A549 (cell line): ENCODE measurements around the gene MCM5. TPM values are rescaled to one million over a fixed set of nuclear protein-coding genes. Genes with fewer than 3 reads are reported as not detected.

Experiments used
- ATAC-seq, 2 experiments: fragments of 200-7000 bp in 1 of 2; fragments of >200 bp in 1 of 2; cut with Nextera tagmentation in 1 of 2; cut with Tn5 transposase in 1 of 2; 3 replicates each; pipeline versions ENCODE4 v1.8.0 to v1.9.1; 2018 to 2020; ENCODE audit warnings: mild to moderate bottlenecking in 1 of 2, moderate library complexity in 1 of 2
- CTCF ChIA-PET: fragments of 300-600 bp; sonication (Branson Sonifier 250); formaldehyde crosslinking; extraction: SDS; loops from one replicate; lab custom pipeline; 2021; ENCODE audit warnings: antibody characterized with exemption, inconsistent platforms; lab: Yijun Ruan, JAX
- POLR2A ChIA-PET: fragments of 350-600 bp; formaldehyde crosslinking; extraction: SDS; loops from one replicate; lab custom pipeline; 2021; ENCODE audit warnings: antibody characterized with exemption, inconsistent platforms; lab: Yijun Ruan, JAX
- DNase-seq, 2 experiments: peaks; one replicate each; pipeline versions ENCODE4 v3.0.0 to v3.0.0-alpha.2; 2011 to 2016; ENCODE audit warnings: low read depth in 1 of 2, low spot score in 1 of 2
- FAIRE-seq: peaks from 2 replicates; lab custom pipeline; 2011; peaks lifted over from hg19 to GRCh38; lab: Jason Lieb, UNC
- H3K27ac ChIP-seq, 2 experiments: fragments of >200 bp; sonication (Bioruptor Twin); formaldehyde crosslinking; 3 replicates each; pipeline ENCODE4 v1.5.1; 2016 to 2017
- H3K4me1 ChIP-seq: fragments of >200 bp; sonication (Bioruptor Twin); formaldehyde crosslinking; 3 replicates; pipeline ENCODE4 v1.6.1; 2016
- H3K4me2 ChIP-seq: fragments of >200 bp; sonication (Bioruptor Twin); formaldehyde crosslinking; 3 replicates; pipeline ENCODE4 v1.6.1; 2016
- H3K4me3 ChIP-seq: fragments of >200 bp; sonication (Bioruptor Twin); formaldehyde crosslinking; 3 replicates; pipeline ENCODE4 v1.5.1; 2016
- H3K9me3 ChIP-seq: fragments of >200 bp; sonication (Bioruptor Twin); formaldehyde crosslinking; 3 replicates; pipeline ENCODE4 v1.6.1; 2016
- CBX2 ChIP-seq: fragments of 200-600 bp; sonication (generic); IDR thresholded peaks from 2 replicates; pipeline ENCODE4 v1.6.1; 2016; ENCODE audit warnings: low read depth, mild to moderate bottlenecking, borderline replicate concordance
- CBX8 ChIP-seq: fragments of 200-600 bp; sonication (generic); IDR thresholded peaks from 2 replicates; pipeline ENCODE4 v1.6.1; 2016
- CHD4 ChIP-seq: fragments of 200-600 bp; sonication (generic); IDR thresholded peaks from 2 replicates; pipeline ENCODE4 v1.6.1; 2016; ENCODE audit warnings: antibody characterized with exemption, mild to moderate bottlenecking, borderline replicate concordance
- EHF ChIP-seq: fragments of 250-450 bp; sonication (Bioruptor Pico); IDR thresholded peaks from 2 replicates; pipeline ENCODE4 v1.5.0; 2020; ENCODE audit warnings: mild to moderate bottlenecking
- EP300 ChIP-seq, 2 experiments: fragments of >200 bp; sonication (Bioruptor Twin); formaldehyde crosslinking; IDR thresholded peaks; 2 replicates in 1 of 2; 3 replicates in 1 of 2; pipeline ENCODE4 v1.6.1; 2016 to 2017
- FOXS1 ChIP-seq: fragments of 250-450 bp; sonication (Bioruptor Pico); IDR thresholded peaks from 2 replicates; pipeline ENCODE4 v1.5.0; 2020; ENCODE audit warnings: mild to moderate bottlenecking, moderate library complexity
- GATA3 ChIP-seq: IDR thresholded peaks from 2 replicates; pipeline ENCODE4 v1.6.1; 2012; ENCODE audit warnings: borderline replicate concordance
- HDAC2 ChIP-seq: fragments of 200-600 bp; sonication (generic); IDR thresholded peaks from 2 replicates; pipeline ENCODE4 v1.6.1; 2016
- HEYL ChIP-seq: fragments of 250-450 bp; sonication (Bioruptor Pico); IDR thresholded peaks from 2 replicates; pipeline ENCODE4 v1.8.0; 2021; ENCODE audit warnings: mild to moderate bottlenecking, moderate library complexity
- HOXA7 ChIP-seq: fragments of 250-450 bp; sonication (Bioruptor Pico); IDR thresholded peaks from 2 replicates; pipeline ENCODE4 v1.5.0; 2020; ENCODE audit warnings: mild to moderate bottlenecking, moderate library complexity
- HOXB13 ChIP-seq: fragments of 250-450 bp; sonication (Bioruptor Pico); IDR thresholded peaks from 2 replicates; pipeline ENCODE4 v1.5.0; 2020; ENCODE audit warnings: low read depth, mild to moderate bottlenecking, moderate library complexity
- HOXB5 ChIP-seq: fragments of 250-450 bp; sonication (Bioruptor Pico); IDR thresholded peaks from 2 replicates; pipeline ENCODE4 v1.5.0; 2020; ENCODE audit warnings: mild to moderate bottlenecking, moderate library complexity
- JUN ChIP-seq, 2 experiments: fragments of >200 bp; sonication (Bioruptor Twin); formaldehyde crosslinking; IDR thresholded peaks; 2 replicates in 1 of 2; 3 replicates in 1 of 2; pipeline ENCODE4 v1.6.1; 2016 to 2017
- JUNB ChIP-seq: fragments of >200 bp; sonication (Bioruptor Twin); formaldehyde crosslinking; IDR thresholded peaks from 2 replicates; pipeline ENCODE4 v1.6.1; 2016
- MAFK ChIP-seq: fragments of 450-650 bp; IDR thresholded peaks from 2 replicates; pipeline ENCODE4 v1.6.1; 2014; ENCODE audit not compliant: partially characterized antibody
- MYC ChIP-seq: IDR thresholded peaks from 2 replicates; pipeline ENCODE4 v1.6.1; 2012; ENCODE audit warnings: mild to moderate bottlenecking, inconsistent platforms, low read length, improper control_type of control experiment, borderline replicate concordance
- NFE2L2 ChIP-seq: fragments of 150-350 bp; conservative IDR thresholded peaks from 2 replicates; pipeline ENCODE4 v1.6.1; 2014; ENCODE audit warnings: low read length
- NPAS2 ChIP-seq: fragments of 250-450 bp; sonication (Bioruptor Pico); IDR thresholded peaks from 2 replicates; pipeline ENCODE4 v1.8.0; 2022; ENCODE audit warnings: mild to moderate bottlenecking, moderate library complexity, borderline replicate concordance
- NR3C1 ChIP-seq: fragments of >200 bp; sonication (Bioruptor Twin); formaldehyde crosslinking; IDR thresholded peaks from 3 replicates; pipeline ENCODE4 v1.6.1; 2017
- PHF8 ChIP-seq: fragments of 200-600 bp; sonication (generic); IDR thresholded peaks from 2 replicates; pipeline ENCODE4 v1.6.1; 2016; ENCODE audit warnings: low read depth, mild to moderate bottlenecking, antibody characterized with exemption, moderate library complexity, borderline replicate concordance
- POLR2A ChIP-seq: IDR thresholded peaks from 2 replicates; pipeline ENCODE4 v1.6.1; 2012; ENCODE audit warnings: mild to moderate bottlenecking, low read length
- RNF2 ChIP-seq: fragments of 200-600 bp; sonication (generic); IDR thresholded peaks from 2 replicates; pipeline ENCODE4 v1.6.1; 2016; ENCODE audit warnings: low read depth, mild to moderate bottlenecking, antibody characterized with exemption, moderate library complexity, borderline replicate concordance
- SMC3 ChIP-seq: fragments of >200 bp; sonication (Bioruptor Twin); formaldehyde crosslinking; IDR thresholded peaks from 3 replicates; pipeline ENCODE4 v1.6.1; 2018; ENCODE audit warnings: inconsistent platforms
- SREBF2 ChIP-seq: fragments of 450-650 bp; IDR thresholded peaks from 2 replicates; pipeline ENCODE4 v1.6.1; 2014; ENCODE audit warnings: mild to moderate bottlenecking, moderate library complexity
- TP53 ChIP-seq: fragments of 250-450 bp; sonication (Bioruptor Pico); IDR thresholded peaks from 2 replicates; pipeline ENCODE4 v1.5.0; 2021; ENCODE audit warnings: mild to moderate bottlenecking, moderate library complexity
- ZC3H11A ChIP-seq: fragments of 450-650 bp; IDR thresholded peaks from 2 replicates; pipeline ENCODE4 v1.6.1; 2014; ENCODE audit warnings: antibody characterized with exemption, mild to moderate bottlenecking
- ZNF302 ChIP-seq: fragments of 250-450 bp; sonication (Bioruptor Pico); IDR thresholded peaks from 2 replicates; pipeline ENCODE4 v1.9.0; 2021; ENCODE audit warnings: inconsistent platforms, mild to moderate bottlenecking, moderate library complexity
- WGBS: methylation state at CpG from one replicate; pipeline ENCODE4 v1.1.6; 2017; ENCODE audit errors: missing lambda C conversion rate; 5-methylcytosine and 5-hydroxymethylcytosine counted together
- polyA minus RNA-seq: library from RNA; depleted of rRNA, polyadenylated mRNA; stranded (reverse); fragments of >200 nt; gene quantifications from 2 replicates; pipeline ENCODE4 v1.2.3, GENCODE V29; 2011; rRNA and poly(A)+ RNA removed
- polyA plus RNA-seq, 4 experiments: library from polyadenylated mRNA; depleted of rRNA in 3 of 4; stranded (reverse); fragments of >200 nt; fragmentation: RNase III in 1 of 4; extraction: RNeasy Plus Mini Kit Qiagen cat#74134 plus additional on column Dnase treatment in 1 of 4; gene quantifications; 2 replicates in 3 of 4; 3 replicates in 1 of 4; pipeline ENCODE4 v1.2.3, GENCODE V29; 2011 to 2017
- TF ChIP-seq, protein P1 (sequence below): fragments of 250-450 bp; sonication (Bioruptor Pico); IDR thresholded peaks from 2 replicates; pipeline ENCODE4 v1.5.0; 2021; ENCODE audit warnings: mild to moderate bottlenecking, moderate library complexity, borderline replicate concordance
- TF ChIP-seq, protein P2 (sequence below): fragments of >200 bp; sonication (Bioruptor Twin); formaldehyde crosslinking; IDR thresholded peaks from 3 replicates; pipeline ENCODE4 v1.6.1; 2016
- TF ChIP-seq, protein P3 (sequence below): IDR thresholded peaks from 2 replicates; pipeline ENCODE4 v1.6.1; 2012
- TF ChIP-seq, protein P4 (sequence below): fragments of >200 bp; sonication (Bioruptor Twin); formaldehyde crosslinking; IDR thresholded peaks from 2 replicates; pipeline ENCODE4 v1.6.1; 2016
- TF ChIP-seq, protein P5 (sequence below): fragments of 200-600 bp; sonication (generic); IDR thresholded peaks from 2 replicates; pipeline ENCODE4 v1.6.1; 2016; ENCODE audit warnings: antibody characterized with exemption, mild to moderate bottlenecking, moderate library complexity
- TF ChIP-seq, protein P6 (sequence below): IDR thresholded peaks from 2 replicates; pipeline ENCODE4 v1.6.1; 2012; ENCODE audit warnings: low read depth, borderline replicate concordance

MCM5 gene
- 44.5 and 50.2 TPM in 2 replicates for polyA plus RNA-seq (2011; rRNA removed)
- 111 and 131 TPM in 2 replicates for polyA plus RNA-seq (2012; cell fraction: cytosol; rRNA removed)
- 252 and 280 TPM in 2 replicates for polyA plus RNA-seq (2012; cell fraction: nucleus; rRNA removed)
- 94.4 to 99.1 TPM (median 98.1 TPM) in 3 replicates for polyA plus RNA-seq (2017; fragmentation: RNase III; extraction: RNeasy Plus Mini Kit Qiagen cat#74134 plus additional on column Dnase treatment)
- 92.2 and 97.7 TPM in 2 replicates for polyA minus RNA-seq

DNA sequence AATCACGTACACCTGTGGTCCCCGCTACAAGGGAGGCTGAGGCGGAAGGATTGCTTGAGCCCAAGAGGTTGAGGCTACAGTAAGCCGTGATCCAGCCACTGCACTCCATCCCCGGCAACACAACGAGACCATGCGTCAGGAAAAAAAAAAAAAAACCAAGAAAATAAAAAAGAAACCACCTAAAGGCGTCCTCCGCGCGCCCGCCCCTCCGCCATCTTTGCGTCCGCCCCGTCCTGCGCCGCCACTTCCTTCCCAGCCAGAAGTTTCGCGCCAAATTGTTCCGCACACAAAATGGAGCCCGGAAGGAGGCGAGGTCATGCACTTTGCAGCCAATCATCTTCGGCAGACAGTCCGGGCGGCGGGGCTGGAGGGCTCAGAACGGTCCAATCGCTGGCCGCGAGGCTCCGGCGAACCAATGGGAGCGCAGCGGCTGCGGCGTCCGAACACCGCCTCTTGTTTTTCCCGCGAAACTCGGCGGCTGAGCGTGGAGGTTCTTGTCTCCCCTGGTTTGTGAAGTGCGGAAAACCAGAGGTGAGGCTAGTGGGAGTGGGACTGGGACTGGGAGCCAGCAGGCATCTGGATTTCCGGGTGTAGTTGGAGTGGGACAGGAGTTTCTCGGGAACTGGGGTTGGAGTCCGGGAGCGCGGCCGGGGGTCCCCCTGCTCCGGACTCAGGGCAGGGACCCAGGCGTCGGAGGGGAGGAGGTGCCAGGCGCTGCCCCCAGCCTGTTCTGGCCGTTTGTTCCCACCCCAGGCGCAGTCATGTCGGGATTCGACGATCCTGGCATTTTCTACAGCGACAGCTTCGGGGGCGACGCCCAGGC, at the start of gene MCM5:
TSS of gene MCM5 (plus strand) at position 463 of the 823 bp plus-strand sequence. CDS start at position 762, 299 bp downstream.
- CTCF ChIA-PET: no interaction called here
- Histone ChIP-seq H3K27ac (peak within 1 kb of the TSS; percentile 84 to 95), H3K4me2 (peak within 1 kb of the TSS; percentile 86), H3K9me3 (no peaks in the 10 kb centered on the region), H3K4me1 (peaks cover 59% of the 10 kb centered on the region), H3K4me3 (peak within 1 kb of the TSS; percentile 77)
- ATAC-seq (peak; percentile 80 to 88), FAIRE-seq (no peak), DNase-seq (peak; percentile 94 to 96)
- POLR2A ChIA-PET: no interaction called here
- 3% methylated on average over 50 of the region's 64 CpGs for WGBS
- TF ChIP-seq FOXS1 (no peak), HOXB13 (no peak), MAFK (no peak), CBX8 (no peak), ZNF302 (no peak), HDAC2 (no peak), JUNB (no peak), TP53 (peak; percentile 39; the same call in 1 of the 2 replicates), NFE2L2 (no peak), NPAS2 (CRISPR knock-in tag) (no peak), SMC3 (no peak), NR3C1 (no peak), CHD4 (no peak), HEYL (CRISPR knock-in tag) (no peak), RNF2 (no peak), ZC3H11A (no peak), MYC (no peak), JUN (IDR thresholded peaks at IDR 0.05) (peak in 1 of 2 experiments; percentile 28; a peak in 1 of 5 replicates), POLR2A (no peak), EP300 (IDR thresholded peaks at IDR 0.05) (no peak), HOXA7 (CRISPR knock-in tag) (no peak), EHF (CRISPR knock-in tag) (no peak), HOXB5 (no peak), PHF8 (no peak), CBX2 (no peak), SREBF2 (no peak), GATA3 (peak; percentile 20; the same call in 1 of the 2 replicates)
- TF ChIP-seq, protein P1, sequence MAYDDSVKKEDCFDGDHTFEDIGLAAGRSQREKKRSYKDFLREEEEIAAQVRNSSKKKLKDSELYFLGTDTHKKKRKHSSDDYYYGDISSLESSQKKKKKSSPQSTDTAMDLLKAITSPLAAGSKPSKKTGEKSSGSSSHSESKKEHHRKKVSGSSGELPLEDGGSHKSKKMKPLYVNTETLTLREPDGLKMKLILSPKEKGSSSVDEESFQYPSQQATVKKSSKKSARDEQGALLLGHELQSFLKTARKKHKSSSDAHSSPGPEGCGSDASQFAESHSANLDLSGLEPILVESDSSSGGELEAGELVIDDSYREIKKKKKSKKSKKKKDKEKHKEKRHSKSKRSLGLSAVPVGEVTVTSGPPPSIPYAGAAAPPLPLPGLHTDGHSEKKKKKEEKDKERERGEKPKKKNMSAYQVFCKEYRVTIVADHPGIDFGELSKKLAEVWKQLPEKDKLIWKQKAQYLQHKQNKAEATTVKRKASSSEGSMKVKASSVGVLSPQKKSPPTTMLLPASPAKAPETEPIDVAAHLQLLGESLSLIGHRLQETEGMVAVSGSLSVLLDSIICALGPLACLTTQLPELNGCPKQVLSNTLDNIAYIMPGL: no peak
- TF ChIP-seq, protein P2, sequence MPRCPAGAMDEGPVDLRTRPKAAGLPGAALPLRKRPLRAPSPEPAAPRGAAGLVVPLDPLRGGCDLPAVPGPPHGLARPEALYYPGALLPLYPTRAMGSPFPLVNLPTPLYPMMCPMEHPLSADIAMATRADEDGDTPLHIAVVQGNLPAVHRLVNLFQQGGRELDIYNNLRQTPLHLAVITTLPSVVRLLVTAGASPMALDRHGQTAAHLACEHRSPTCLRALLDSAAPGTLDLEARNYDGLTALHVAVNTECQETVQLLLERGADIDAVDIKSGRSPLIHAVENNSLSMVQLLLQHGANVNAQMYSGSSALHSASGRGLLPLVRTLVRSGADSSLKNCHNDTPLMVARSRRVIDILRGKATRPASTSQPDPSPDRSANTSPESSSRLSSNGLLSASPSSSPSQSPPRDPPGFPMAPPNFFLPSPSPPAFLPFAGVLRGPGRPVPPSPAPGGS: no peak
- TF ChIP-seq, protein P3, sequence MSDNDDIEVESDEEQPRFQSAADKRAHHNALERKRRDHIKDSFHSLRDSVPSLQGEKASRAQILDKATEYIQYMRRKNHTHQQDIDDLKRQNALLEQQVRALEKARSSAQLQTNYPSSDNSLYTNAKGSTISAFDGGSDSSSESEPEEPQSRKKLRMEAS: peak; percentile 74
- TF ChIP-seq, protein P4, sequence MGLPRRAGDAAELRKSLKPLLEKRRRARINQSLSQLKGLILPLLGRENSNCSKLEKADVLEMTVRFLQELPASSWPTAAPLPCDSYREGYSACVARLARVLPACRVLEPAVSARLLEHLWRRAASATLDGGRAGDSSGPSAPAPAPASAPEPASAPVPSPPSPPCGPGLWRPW: no peak
- TF ChIP-seq, protein P5, sequence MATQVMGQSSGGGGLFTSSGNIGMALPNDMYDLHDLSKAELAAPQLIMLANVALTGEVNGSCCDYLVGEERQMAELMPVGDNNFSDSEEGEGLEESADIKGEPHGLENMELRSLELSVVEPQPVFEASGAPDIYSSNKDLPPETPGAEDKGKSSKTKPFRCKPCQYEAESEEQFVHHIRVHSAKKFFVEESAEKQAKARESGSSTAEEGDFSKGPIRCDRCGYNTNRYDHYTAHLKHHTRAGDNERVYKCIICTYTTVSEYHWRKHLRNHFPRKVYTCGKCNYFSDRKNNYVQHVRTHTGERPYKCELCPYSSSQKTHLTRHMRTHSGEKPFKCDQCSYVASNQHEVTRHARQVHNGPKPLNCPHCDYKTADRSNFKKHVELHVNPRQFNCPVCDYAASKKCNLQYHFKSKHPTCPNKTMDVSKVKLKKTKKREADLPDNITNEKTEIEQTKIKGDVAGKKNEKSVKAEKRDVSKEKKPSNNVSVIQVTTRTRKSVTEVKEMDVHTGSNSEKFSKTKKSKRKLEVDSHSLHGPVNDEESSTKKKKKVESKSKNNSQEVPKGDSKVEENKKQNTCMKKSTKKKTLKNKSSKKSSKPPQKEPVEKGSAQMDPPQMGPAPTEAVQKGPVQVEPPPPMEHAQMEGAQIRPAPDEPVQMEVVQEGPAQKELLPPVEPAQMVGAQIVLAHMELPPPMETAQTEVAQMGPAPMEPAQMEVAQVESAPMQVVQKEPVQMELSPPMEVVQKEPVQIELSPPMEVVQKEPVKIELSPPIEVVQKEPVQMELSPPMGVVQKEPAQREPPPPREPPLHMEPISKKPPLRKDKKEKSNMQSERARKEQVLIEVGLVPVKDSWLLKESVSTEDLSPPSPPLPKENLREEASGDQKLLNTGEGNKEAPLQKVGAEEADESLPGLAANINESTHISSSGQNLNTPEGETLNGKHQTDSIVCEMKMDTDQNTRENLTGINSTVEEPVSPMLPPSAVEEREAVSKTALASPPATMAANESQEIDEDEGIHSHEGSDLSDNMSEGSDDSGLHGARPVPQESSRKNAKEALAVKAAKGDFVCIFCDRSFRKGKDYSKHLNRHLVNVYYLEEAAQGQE: no peak
- TF ChIP-seq, protein P6, sequence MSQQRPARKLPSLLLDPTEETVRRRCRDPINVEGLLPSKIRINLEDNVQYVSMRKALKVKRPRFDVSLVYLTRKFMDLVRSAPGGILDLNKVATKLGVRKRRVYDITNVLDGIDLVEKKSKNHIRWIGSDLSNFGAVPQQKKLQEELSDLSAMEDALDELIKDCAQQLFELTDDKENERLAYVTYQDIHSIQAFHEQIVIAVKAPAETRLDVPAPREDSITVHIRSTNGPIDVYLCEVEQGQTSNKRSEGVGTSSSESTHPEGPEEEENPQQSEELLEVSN: peak; percentile 79
